Spleen (tissue), 11 donors: Measurements from ENCODE around the gene LDHAL6B. TPM values are rescaled to one million over a fixed set of nuclear protein-coding genes. Genes with fewer than 3 reads are reported as not detected.

Source experiments
- DNase-seq: peaks from one replicate; pipeline ENCODE4 v3.0.0-alpha.2; 2020
- H3K27ac ChIP-seq, 8 donors: fragments of 200-600 bp; sonication (generic) in 7 of 8; 1 replicate in 4 of 8; 2 replicates in 4 of 8; pipeline versions ENCODE4 v1.5.0 to v1.8.0; 2016 to 2021; ENCODE audit warnings: inconsistent platforms in 4 of 8, mild to moderate bottlenecking in 4 of 8, moderate library complexity in 1 of 8
- H3K27me3 ChIP-seq, 7 donors: fragments of 200-600 bp; sonication (generic) in 6 of 7; replicated peaks in 1 of 7; 1 replicate in 4 of 7; 2 replicates in 3 of 7; pipeline versions ENCODE4 v1.5.0 to v1.8.0; 2016 to 2021; ENCODE audit warnings: inconsistent platforms in 3 of 7, mild to moderate bottlenecking in 1 of 7
- H3K36me3 ChIP-seq, 6 donors: fragments of 200-600 bp; sonication (generic) in 5 of 6; 1 replicate in 4 of 6; 2 replicates in 2 of 6; pipeline versions ENCODE4 v1.5.0 to v1.8.0; 2016 to 2021; ENCODE audit warnings: inconsistent platforms in 2 of 6
- H3K4me1 ChIP-seq, 6 donors: fragments of 200-600 bp; sonication (generic) in 5 of 6; 1 replicate in 3 of 6; 2 replicates in 3 of 6; pipeline versions ENCODE4 v1.5.0 to v1.8.0; 2016 to 2021; ENCODE audit warnings: inconsistent platforms in 3 of 6
- H3K4me3 ChIP-seq, 8 donors: fragments of 200-600 bp; sonication (generic) in 7 of 8; 1 replicate in 4 of 8; 2 replicates in 4 of 8; pipeline versions ENCODE4 v1.5.0 to v1.8.0; 2016 to 2021; ENCODE audit warnings: inconsistent platforms in 4 of 8, mild to moderate bottlenecking in 4 of 8, moderate library complexity in 2 of 8
- H3K9me3 ChIP-seq, 8 donors: fragments of 200-600 bp; sonication (generic) in 7 of 8; 1 replicate in 4 of 8; 2 replicates in 4 of 8; pipeline versions ENCODE4 v1.5.0 to v1.8.0; 2016 to 2021; ENCODE audit warnings: inconsistent platforms in 4 of 8
- CTCF ChIP-seq, 11 experiments: fragments of 200-600 bp in 7 of 11; fragments of 450-650 bp in 4 of 11; sonication (generic) in 4 of 11; IDR thresholded peaks in 8 of 11; conservative IDR thresholded peaks in 3 of 11; 1 replicate in 7 of 11; 2 replicates in 4 of 11; pipeline versions ENCODE4 v1.4.0 to v1.8.0; 2016 to 2021; ENCODE audit warnings: antibody characterized with exemption in 11 of 11, inconsistent platforms in 4 of 11, mild to moderate bottlenecking in 1 of 11
- POLR2A ChIP-seq, 3 donors: fragments of 450-650 bp; IDR thresholded peaks; one replicate each; pipeline ENCODE4 v1.5.1; 2017; ENCODE audit warnings: antibody characterized with exemption in 3 of 3, mild to moderate bottlenecking in 1 of 3
- POLR2AphosphoS5 ChIP-seq, 3 donors: sonication (generic); formaldehyde crosslinking; IDR thresholded peaks; one replicate each; pipeline ENCODE4 v1.5.1; 2017; ENCODE audit warnings: antibody characterized with exemption in 3 of 3
- WGBS, 5 donors: extraction: QIAGEN DNeasy Blood & Tissue Kit in 3 of 5; methylation state at CpG; one replicate each; pipeline versions ENCODE4 v1.1.5 to v1.1.7; 2013 to 2018; 5-methylcytosine and 5-hydroxymethylcytosine counted together
- intact Hi-C: fragments of 100-400 bp; cut with DNase I; formaldehyde crosslinking; loops from one replicate; pipeline ENCODE4 v1.15.0; 2023; ENCODE audit warnings: low total_unique reads
- polyA plus RNA-seq, 3 donors: library from polyadenylated mRNA; stranded (reverse); fragments of 200-250 nt; gene quantifications; one replicate each; pipeline ENCODE4 v1.2.1, GENCODE V29; 2013
- total RNA-seq, 7 donors: library from RNA; depleted of rRNA in 3 of 7; stranded (reverse); fragments of >200 nt in 3 of 7; fragmentation: NEBNext Ultra II Directional in 4 of 7; extraction: Animal tissue kit (Norgen Biotek cat#: 25700) in 4 of 7; gene quantifications; one replicate each; pipeline versions ENCODE4 v1.1.0 to v1.2.1, GENCODE V29; 2016 to 2021
- donor health status: healthy with polysubstance abuse.
- donor health status: DM: no; HTN: no; CAD: no; lungs with moderate emphysema.
- donor health status: DM: no; HTN: no; CAD: no.
- donor health status: Bipolar disorder and iron deficiency.
- donor health status: healthy.
- donor health status: DM: no; HTN: no; CAD: no.
- donor health status: DM: yes; HTN: yes; CAD: no.

Gene LDHAL6B
- total and polyA plus RNA-seq, 10 donors = 0.06 TPM; not detected in 9

GRCh38 chr15:59200560-59200959 lies 6.1 kb upstream of the LDHAL6B start:
- Histone ChIP-seq H3K9me3 (no peaks in the 10 kb centered on the region), H3K27ac (no peak overlapping the region), H3K36me3 (peaks cover 0 to 74% (median 12%) of the 10 kb centered on the region in 6 donors), H3K27me3 (no peaks in the 10 kb centered on the region), H3K4me1 (peaks cover 0 to 10% (median 0%) of the 10 kb centered on the region in 6 donors), H3K4me3 (no peak overlapping the region)
- no peak for TF ChIP-seq POLR2A (IDR thresholded peaks at IDR 0.05)
- TF ChIP-seq CTCF (IDR thresholded peaks at IDR 0.05 in 8 of 11, conservative IDR thresholded peaks at IDR 0.05 in 3 of 11) = no peak
- 94 to 97% (median 96%) methylated on average over 9 of the region's 9 CpGs for WGBS, 5 donors
- DNase-seq = no peak
- intact Hi-C loops = no loop called here

GRCh38 chr15:59203008-59203407 lies 3.6 kb upstream of the LDHAL6B start:
- TF ChIP-seq POLR2A (IDR thresholded peaks at IDR 0.05) (no peak), CTCF (IDR thresholded peaks at IDR 0.05 in 8 of 11, conservative IDR thresholded peaks at IDR 0.05 in 3 of 11) (no peak), POLR2AphosphoS5 (IDR thresholded peaks at IDR 0.05) (no peak)
- Histone ChIP-seq H3K4me3 (no peak overlapping the region), H3K36me3 (peaks cover 0 to 96% (median 29%) of the 10 kb centered on the region in 6 donors), H3K4me1 (peaks cover 0 to 10% (median 0%) of the 10 kb centered on the region in 6 donors), H3K9me3 (no peaks in the 10 kb centered on the region), H3K27me3 (no peaks in the 10 kb centered on the region), H3K27ac (no peak overlapping the region)
- DNase-seq = no peak
- 94 to 96% (median 95%) methylated on average over 6 of the region's 6 CpGs for WGBS, 5 donors
- intact Hi-C loops = no loop called here

GRCh38 chr15:59203657-59204056 lies 3.0 kb upstream of the LDHAL6B start:
- peaks cover 0 to 10% (median 0%) of the 10 kb centered on the region in 6 donors for H3K4me1 ChIP-seq
- H3K27me3 ChIP-seq = no peaks in the 10 kb centered on the region
- H3K27ac ChIP-seq = peak overlapping the region in 1 of 8 donors; percentile 3
- TF ChIP-seq POLR2A (IDR thresholded peaks at IDR 0.05) (no peak), CTCF (IDR thresholded peaks at IDR 0.05 in 8 of 11, conservative IDR thresholded peaks at IDR 0.05 in 3 of 11) (no peak), POLR2AphosphoS5 (IDR thresholded peaks at IDR 0.05) (no peak)
- WGBS, 5 donors = 62 to 77% (median 72%) methylated on average over 3 of the region's 3 CpGs
- H3K4me3 ChIP-seq = no peak overlapping the region
- intact Hi-C loops = no loop called here
- DNase-seq = no peak
- H3K36me3 ChIP-seq = peaks cover 0 to 99% (median 33%) of the 10 kb centered on the region in 6 donors
- H3K9me3 ChIP-seq = no peaks in the 10 kb centered on the region

GRCh38 chr15:59205839-59206622 lies 612 bp upstream of the LDHAL6B start:
- peaks cover 0 to 10% (median 0%) of the 10 kb centered on the region in 6 donors for H3K4me1 ChIP-seq
- H3K27me3 ChIP-seq = no peaks in the 10 kb centered on the region
- no peak overlapping the region for H3K27ac ChIP-seq
- intact Hi-C loops = no loop called here
- no peak for TF ChIP-seq POLR2A (IDR thresholded peaks at IDR 0.05)
- peaks cover 0 to 94% (median 31%) of the 10 kb centered on the region in 6 donors for H3K36me3 ChIP-seq
- H3K9me3 ChIP-seq = no peaks in the 10 kb centered on the region
- WGBS, 5 donors = 74 to 86% (median 83%) methylated on average over 8 to 9 of the region's 9 CpGs
- no peak overlapping the region for H3K4me3 ChIP-seq
- DNase-seq = no peak
